GM23338 (cell line): ENCODE measurements around the gene CRAMP1. TPM values are rescaled to one million over a fixed set of nuclear protein-coding genes. Genes with fewer than 3 reads are reported as not detected.
A peak's percentile ranks its signal among the peaks of the same experiment; 100 is the strongest.

Experiments
- ATAC-seq: fragments of 200-7000 bp; cut with Tn5 transposase; 3 replicates; pipeline ENCODE4 v1.9.1; 2020
- DNase-seq: peaks from one replicate; pipeline ENCODE4 v3.0.0-alpha.2; 2015; ENCODE audit warnings: low spot score
- H2AFZ ChIP-seq: fragments of 200-600 bp; sonication (generic); 2 replicates; pipeline ENCODE4 v1.8.0; 2016; ENCODE audit warnings: antibody characterized with exemption, mild to moderate bottlenecking, moderate library complexity
- H3F3A ChIP-seq: fragments of 200-600 bp; sonication (generic); replicated peaks from 2 replicates; pipeline ENCODE4 v1.8.0; 2017; ENCODE audit warnings: antibody characterized with exemption, mixed run types, low read depth
- H3K27ac ChIP-seq: fragments of 200-600 bp; sonication (generic); 2 replicates; pipeline ENCODE4 v1.6.1; 2016; ENCODE audit warnings: low read depth
- H3K27me3 ChIP-seq: fragments of 200-600 bp; sonication (generic); 2 replicates; pipeline ENCODE4 v1.8.0; 2016; ENCODE audit warnings: mild to moderate bottlenecking, mixed run types, moderate library complexity; ENCODE audit not compliant: insufficient read depth
- H3K36me3 ChIP-seq: fragments of 200-600 bp; sonication (generic); 2 replicates; pipeline ENCODE4 v1.8.0; 2016; ENCODE audit warnings: mild to moderate bottlenecking; ENCODE audit not compliant: insufficient read depth
- H3K4me1 ChIP-seq: fragments of 200-600 bp; sonication (generic); 2 replicates; pipeline ENCODE4 v1.8.0; 2016; ENCODE audit warnings: mild to moderate bottlenecking, moderate library complexity; ENCODE audit not compliant: insufficient read depth
- H3K4me2 ChIP-seq: fragments of 200-600 bp; sonication (generic); 2 replicates; pipeline ENCODE4 v1.7.1; 2017; ENCODE audit warnings: mixed run types
- H3K4me3 ChIP-seq: fragments of 200-600 bp; sonication (generic); 2 replicates; pipeline ENCODE4 v1.6.1; 2016; ENCODE audit warnings: mixed run types
- H3K79me2 ChIP-seq: fragments of 200-600 bp; sonication (generic); replicated peaks from 2 replicates; pipeline ENCODE4 v1.8.0; 2017; ENCODE audit warnings: mild to moderate bottlenecking; ENCODE audit not compliant: insufficient read depth
- H3K9me2 ChIP-seq: fragments of 200-600 bp; sonication (generic); 2 replicates; pipeline ENCODE4 v1.8.0; 2017; ENCODE audit not compliant: insufficient read depth
- H4K20me1 ChIP-seq: fragments of 200-600 bp; sonication (generic); replicated peaks from 2 replicates; pipeline ENCODE4 v1.8.0; 2017; ENCODE audit warnings: mild to moderate bottlenecking; ENCODE audit not compliant: insufficient read depth
- H3K27ac Mint-ChIP-seq: 2 replicates; pipeline ENCODE4 v1.8.0; 2020; ENCODE audit warnings: inconsistent platforms, mild to moderate bottlenecking, moderate library complexity, mixed read lengths
- H3K27me3 Mint-ChIP-seq: 3 replicates; pipeline ENCODE4 v1.8.0; 2022; ENCODE audit warnings: low read depth, mild to moderate bottlenecking, moderate library complexity, mixed read lengths, inconsistent platforms; ENCODE audit not compliant: insufficient read depth, poor library complexity
- H3K36me3 Mint-ChIP-seq: 3 replicates; pipeline ENCODE4 v1.8.0; 2021; ENCODE audit warnings: low read depth, mild to moderate bottlenecking, inconsistent platforms, moderate library complexity, mixed read lengths
- H3K4me1 Mint-ChIP-seq: 3 replicates; pipeline ENCODE4 v1.8.0; 2020; ENCODE audit warnings: mild to moderate bottlenecking, inconsistent platforms, mixed read lengths
- H3K4me3 Mint-ChIP-seq: 3 replicates; pipeline ENCODE4 v1.8.0; 2021; ENCODE audit warnings: moderate library complexity, mild to moderate bottlenecking, inconsistent platforms, mixed read lengths
- H3K9me3 Mint-ChIP-seq: 3 replicates; pipeline ENCODE4 v1.8.0; 2020; ENCODE audit warnings: moderate library complexity, mild to moderate bottlenecking, inconsistent platforms, mixed read lengths
- CREB1 ChIP-seq: fragments of 250-450 bp; sonication (Bioruptor Pico); IDR thresholded peaks from 2 replicates; pipeline ENCODE4 v1.5.0; 2020; ENCODE audit warnings: low read depth, mild to moderate bottlenecking, moderate library complexity
- ETS1 ChIP-seq: IDR thresholded peaks from 2 replicates; pipeline ENCODE4 v1.6.1; 2016; ENCODE audit warnings: antibody characterized with exemption
- EZH2 ChIP-seq: fragments of 200-600 bp; sonication (generic); IDR thresholded peaks from one replicate; pipeline ENCODE4 v1.8.0; 2017; ENCODE audit warnings: antibody characterized with exemption, mild to moderate bottlenecking, low read depth; ENCODE audit not compliant: unreplicated experiment
- EZH2phosphoT487 ChIP-seq: fragments of 200-600 bp; sonication (generic); IDR thresholded peaks from one replicate; pipeline ENCODE4 v1.8.1; 2018; ENCODE audit warnings: antibody characterized with exemption; ENCODE audit not compliant: unreplicated experiment
- NANOG ChIP-seq: IDR thresholded peaks from 2 replicates; pipeline ENCODE4 v1.6.1; 2016; ENCODE audit warnings: antibody characterized with exemption, borderline replicate concordance
- POLR2AphosphoS5 ChIP-seq: IDR thresholded peaks from 2 replicates; pipeline ENCODE4 v1.6.1; 2016; ENCODE audit warnings: antibody characterized with exemption, low read depth
- REST ChIP-seq: IDR thresholded peaks from one replicate; pipeline ENCODE4 v1.6.1; 2018; ENCODE audit warnings: antibody characterized with exemption; ENCODE audit not compliant: unreplicated experiment
- ZNF114 ChIP-seq: fragments of 250-450 bp; sonication (Bioruptor Pico); IDR thresholded peaks from 2 replicates; pipeline ENCODE4 v1.5.0; 2020; ENCODE audit warnings: mild to moderate bottlenecking, moderate library complexity
- polyA plus RNA-seq: library from polyadenylated mRNA; unstranded; fragments of >200 nt; fragmentation: Nextera tagmentation; extraction: Ambion mirVana; gene quantifications from 2 replicates; pipeline ENCODE4 v1.2.1, GENCODE V29; 2016
- total RNA-seq: library from RNA; depleted of rRNA; stranded (reverse); fragments of >200 nt; shearing (Covaris generic); gene quantifications from 2 replicates; pipeline ENCODE4 v1.2.3, GENCODE V29; 2014
- TF ChIP-seq, protein P1 (sequence below), 2 experiments: fragments of 200-600 bp in 1 of 2; sonication (generic) in 1 of 2; conservative IDR thresholded peaks; 2 replicates each; pipeline versions ENCODE4 v1.5.1 to v1.6.1; 2016 to 2017; ENCODE audit warnings: antibody characterized with exemption in 2 of 2, low read depth in 2 of 2, mild to moderate bottlenecking in 2 of 2, moderate library complexity in 1 of 2

The CRAMP1 gene
- total and polyA plus RNA-seq, 2 experiments from 2014 or later: 3.4 to 16.7 TPM

DNA sequence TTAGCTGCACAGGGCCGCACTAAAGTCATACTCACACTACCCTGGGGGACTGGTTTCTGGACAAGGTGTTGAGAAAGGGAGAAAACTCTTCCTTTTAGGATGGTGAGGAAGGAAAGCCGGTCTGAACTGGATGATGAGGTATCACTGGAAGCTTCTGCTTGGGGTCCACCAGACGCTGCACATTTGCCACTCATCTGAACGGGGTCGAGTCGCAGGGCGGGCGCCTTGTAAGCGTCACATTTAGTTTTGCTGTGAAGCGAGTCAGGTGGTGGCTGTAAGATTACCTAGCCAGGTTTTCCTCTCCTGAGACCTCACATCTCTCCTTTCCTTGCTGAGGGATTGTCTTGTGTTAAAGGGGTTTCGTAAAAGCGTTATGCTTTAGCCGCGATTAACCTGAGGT lies 68.2 kb downstream of the CRAMP1 start:
- H3K27ac ChIP-seq: 0 out of 2 replicates have a peak overlapping the region, but pooled peaks have one; percentile 55
- peak overlapping the region; percentile 89 for H3K27ac Mint-ChIP-seq

GRCh38 chr16:1681032-1681431 lies 68.9 kb downstream of the CRAMP1 start:
- peaks cover 47% of the 10 kb centered on the region for H3K36me3 Mint-ChIP-seq
- H3K27me3 Mint-ChIP-seq: peaks cover 14% of the 10 kb centered on the region
- 0 out of 2 replicates have a peak overlapping the region, but pooled peaks have one; percentile 91 for H3K4me3 ChIP-seq
- peak overlapping the region; percentile 86; the same call in 1 of the 2 replicates for H3K4me2 ChIP-seq
- peaks cover 31% of the 10 kb centered on the region for H3K4me1 ChIP-seq
- peak overlapping the region; percentile 97 for H3K4me3 Mint-ChIP-seq
- H3K27me3 ChIP-seq: no peaks in the 10 kb centered on the region
- no peaks in the 10 kb centered on the region for H3K9me2 ChIP-seq
- no peaks in the 10 kb centered on the region for H3K9me3 Mint-ChIP-seq
- H3K36me3 ChIP-seq: peaks cover 23% of the 10 kb centered on the region; the same call in 1 of the 2 replicates
- ATAC-seq (no peak), DNase-seq (no peak)
- peaks cover 36% of the 10 kb centered on the region for H3K4me1 Mint-ChIP-seq
- H2AFZ ChIP-seq: no peak overlapping the region
- peaks cover 78% of the 10 kb centered on the region for H4K20me1 ChIP-seq
- no peak overlapping the region; the same call in 1 of the 2 replicates for H3K27ac ChIP-seq
- H3F3A ChIP-seq: peaks cover 9% of the 10 kb centered on the region; the same call in 1 of the 2 replicates
- peaks cover 77% of the 10 kb centered on the region for H3K79me2 ChIP-seq
- H3K27ac Mint-ChIP-seq: peak overlapping the region; percentile 84
- TF ChIP-seq, protein P1, sequence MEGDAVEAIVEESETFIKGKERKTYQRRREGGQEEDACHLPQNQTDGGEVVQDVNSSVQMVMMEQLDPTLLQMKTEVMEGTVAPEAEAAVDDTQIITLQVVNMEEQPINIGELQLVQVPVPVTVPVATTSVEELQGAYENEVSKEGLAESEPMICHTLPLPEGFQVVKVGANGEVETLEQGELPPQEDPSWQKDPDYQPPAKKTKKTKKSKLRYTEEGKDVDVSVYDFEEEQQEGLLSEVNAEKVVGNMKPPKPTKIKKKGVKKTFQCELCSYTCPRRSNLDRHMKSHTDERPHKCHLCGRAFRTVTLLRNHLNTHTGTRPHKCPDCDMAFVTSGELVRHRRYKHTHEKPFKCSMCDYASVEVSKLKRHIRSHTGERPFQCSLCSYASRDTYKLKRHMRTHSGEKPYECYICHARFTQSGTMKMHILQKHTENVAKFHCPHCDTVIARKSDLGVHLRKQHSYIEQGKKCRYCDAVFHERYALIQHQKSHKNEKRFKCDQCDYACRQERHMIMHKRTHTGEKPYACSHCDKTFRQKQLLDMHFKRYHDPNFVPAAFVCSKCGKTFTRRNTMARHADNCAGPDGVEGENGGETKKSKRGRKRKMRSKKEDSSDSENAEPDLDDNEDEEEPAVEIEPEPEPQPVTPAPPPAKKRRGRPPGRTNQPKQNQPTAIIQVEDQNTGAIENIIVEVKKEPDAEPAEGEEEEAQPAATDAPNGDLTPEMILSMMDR (conservative IDR thresholded peaks at IDR 0.05; ENCODE audit: low read depth in 2 of 2): no peak
- TF ChIP-seq ETS1 (no peak), ZNF114 (CRISPR knock-in tag) (no peak), NANOG (no peak)

More for the DNA sequence above, 68.2 kb downstream of the CRAMP1 start:
- DNase-seq (no peak), ATAC-seq (no peak)
- TF ChIP-seq ETS1: no peak
- no peak for TF ChIP-seq REST
- TF ChIP-seq EZH2: no peak
- TF ChIP-seq EZH2phosphoT487: no peak
- TF ChIP-seq CREB1: no peak
- TF ChIP-seq POLR2AphosphoS5: no peak
- Histone ChIP-seq H3K4me1 (peaks cover 31% of the 10 kb centered on the region), H3K36me3 (peaks cover 17% of the 10 kb centered on the region; the same call in 1 of the 2 replicates), H3K27me3 (no peaks in the 10 kb centered on the region), H4K20me1 (peaks cover 71% of the 10 kb centered on the region), H3F3A (peaks cover 9% of the 10 kb centered on the region; the same call in 1 of the 2 replicates), H3K4me2 (peak overlapping the region; percentile 86), H3K9me2 (no peaks in the 10 kb centered on the region), H2AFZ (no peak overlapping the region), H3K79me2 (peaks cover 70% of the 10 kb centered on the region), H3K4me3 (peak overlapping the region; percentile 91; the same call in 1 of the 2 replicates)
- no peaks in the 10 kb centered on the region for H3K9me3 Mint-ChIP-seq
- H3K27me3 Mint-ChIP-seq: peaks cover 14% of the 10 kb centered on the region
- H3K4me3 Mint-ChIP-seq: peak overlapping the region; percentile 97
- H3K4me1 Mint-ChIP-seq: peaks cover 36% of the 10 kb centered on the region
- peaks cover 44% of the 10 kb centered on the region for H3K36me3 Mint-ChIP-seq
